Psoas muscle (tissue), 8 donors: ENCODE data around the gene PRSS27. TPM values are rescaled to one million over a fixed set of nuclear protein-coding genes. Genes with fewer than 3 reads are reported as not detected.
"Not testable (repeated sequence)": the region's sequence is repeated elsewhere in the genome, so short reads cannot be mapped to it uniquely, and the experiment has no call there.

Experiments used
- ATAC-seq, 4 donors: fragments of 200-7000 bp; cut with Tn5 transposase; one replicate each; pipeline ENCODE4 v1.9.1; 2020; ENCODE audit warnings: moderate library complexity in 3 of 4, mild to moderate bottlenecking in 2 of 4
- DNase-seq, 2 donors: peaks; one replicate each; pipeline ENCODE4 v3.0.0-alpha.2; 2020
- H3K27ac ChIP-seq: fragments of 200-600 bp; one replicate; pipeline ENCODE4 v1.8.0; 2022
- H3K27me3 ChIP-seq, 3 donors: fragments of 200-600 bp in 1 of 3; one replicate each; pipeline versions ENCODE4 v1.6.1 to v1.8.0; 2013 to 2022; ENCODE audit warnings: low read length in 2 of 3, mild to moderate bottlenecking in 2 of 3, moderate library complexity in 1 of 3; ENCODE audit not compliant: insufficient read depth in 3 of 3
- H3K36me3 ChIP-seq, 2 donors: fragments of 200-600 bp in 1 of 2; one replicate each; pipeline versions ENCODE4 v1.6.1 to v1.8.0; 2013 to 2022; ENCODE audit warnings: low read depth in 1 of 2, mild to moderate bottlenecking in 1 of 2, moderate library complexity in 1 of 2; ENCODE audit not compliant: insufficient read depth in 1 of 2
- H3K4me1 ChIP-seq: fragments of 200-600 bp; one replicate; pipeline ENCODE4 v1.8.0; 2022
- H3K4me3 ChIP-seq: fragments of 200-600 bp; one replicate; pipeline ENCODE4 v1.8.0; 2022; ENCODE audit warnings: mild to moderate bottlenecking
- H3K9me3 ChIP-seq: fragments of 200-600 bp; one replicate; pipeline ENCODE4 v1.8.0; 2022
- CTCF ChIP-seq: fragments of 200-600 bp; IDR thresholded peaks from one replicate; pipeline ENCODE4 v1.8.0; 2022; ENCODE audit warnings: antibody characterized with exemption
- WGBS, 3 donors: extraction: QIAGEN DNeasy Blood & Tissue Kit; methylation state at CpG; one replicate each; pipeline versions ENCODE4 v1.1.6 to v1.1.7; 2013; 5-methylcytosine and 5-hydroxymethylcytosine counted together
- intact Hi-C, 2 donors: fragments of 100-400 bp; cut with DNase I; formaldehyde crosslinking; loops; one replicate each; pipeline versions ENCODE4 v1.11.0 to v1.14.2; 2022
- polyA plus RNA-seq, 3 donors: library from polyadenylated mRNA; stranded (reverse); fragments of 200-250 nt; gene quantifications; one replicate each; pipeline ENCODE4 v1.2.3, GENCODE V29; 2013
- total RNA-seq, 4 donors: library from RNA; stranded (reverse); fragmentation: NEBNext Ultra II Directional in 2 of 4; extraction: Animal tissue kit (Norgen Biotek cat#: 25700) in 2 of 4; gene quantifications; one replicate each; pipeline versions ENCODE4 v1.2.1 to v1.2.4, GENCODE V29; 2021 to 2023
- donor health status: healthy with polysubstance abuse.
- donor health status: DM: no; HTN: no; CAD: no; lungs with moderate emphysema.
- donor health status: Bipolar disorder and iron deficiency.
- donor health status: healthy.
- donor health status: DM: yes; HTN: yes; CAD: no.
- donor health status: DM: no; HTN: no; CAD: no.
- donor health status: DM: no; HTN: no; CAD: no.
- donor health status: DM: yes; HTN: yes; CAD: no.

PRSS27 gene
- total and polyA plus RNA-seq, 7 donors, result 0.07 to 0.34 (median 0.20) TPM; not detected in 2

DNA sequence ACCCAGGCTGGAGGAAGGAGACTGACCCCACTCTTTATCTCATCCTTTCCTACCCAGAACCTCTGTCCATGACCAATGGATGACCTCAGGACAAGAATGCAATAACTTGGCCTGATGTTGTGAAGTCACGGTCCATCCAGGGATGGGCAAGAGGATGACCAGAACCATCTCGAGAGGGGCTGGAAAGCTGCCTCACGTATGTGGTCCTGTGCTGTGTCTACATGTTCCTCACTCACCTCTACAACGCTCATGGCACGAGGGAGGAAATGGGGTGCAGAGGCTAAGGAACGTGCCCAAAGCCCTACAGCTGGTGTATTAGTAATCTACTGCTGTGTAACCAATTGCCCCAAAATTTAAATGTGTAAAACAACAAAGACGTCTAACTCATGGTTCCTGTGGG is 45.0 kb downstream of the PRSS27 start:
- Histone ChIP-seq H3K9me3 (no peaks in the 10 kb centered on the region), H3K4me1 (peaks cover 26% of the 10 kb centered on the region), H3K4me3 (no peak overlapping the region), H3K27me3 (no peaks in the 10 kb centered on the region), H3K27ac (no peak overlapping the region), H3K36me3 (peaks cover 0 to 5% of the 10 kb centered on the region in 2 donors)
- ATAC-seq, result no peak
- intact Hi-C loops, result loop anchor here in 1 of 2 donors (10.0 kb wide), 1 partner anchor 190 kb away; no protein-coding TSS in a partner anchor
- no peak for TF ChIP-seq CTCF
- DNase-seq, result no peak
- 67 to 76% (median 72%) methylated on average over 7 of the region's 7 CpGs for WGBS, 3 donors

DNA sequence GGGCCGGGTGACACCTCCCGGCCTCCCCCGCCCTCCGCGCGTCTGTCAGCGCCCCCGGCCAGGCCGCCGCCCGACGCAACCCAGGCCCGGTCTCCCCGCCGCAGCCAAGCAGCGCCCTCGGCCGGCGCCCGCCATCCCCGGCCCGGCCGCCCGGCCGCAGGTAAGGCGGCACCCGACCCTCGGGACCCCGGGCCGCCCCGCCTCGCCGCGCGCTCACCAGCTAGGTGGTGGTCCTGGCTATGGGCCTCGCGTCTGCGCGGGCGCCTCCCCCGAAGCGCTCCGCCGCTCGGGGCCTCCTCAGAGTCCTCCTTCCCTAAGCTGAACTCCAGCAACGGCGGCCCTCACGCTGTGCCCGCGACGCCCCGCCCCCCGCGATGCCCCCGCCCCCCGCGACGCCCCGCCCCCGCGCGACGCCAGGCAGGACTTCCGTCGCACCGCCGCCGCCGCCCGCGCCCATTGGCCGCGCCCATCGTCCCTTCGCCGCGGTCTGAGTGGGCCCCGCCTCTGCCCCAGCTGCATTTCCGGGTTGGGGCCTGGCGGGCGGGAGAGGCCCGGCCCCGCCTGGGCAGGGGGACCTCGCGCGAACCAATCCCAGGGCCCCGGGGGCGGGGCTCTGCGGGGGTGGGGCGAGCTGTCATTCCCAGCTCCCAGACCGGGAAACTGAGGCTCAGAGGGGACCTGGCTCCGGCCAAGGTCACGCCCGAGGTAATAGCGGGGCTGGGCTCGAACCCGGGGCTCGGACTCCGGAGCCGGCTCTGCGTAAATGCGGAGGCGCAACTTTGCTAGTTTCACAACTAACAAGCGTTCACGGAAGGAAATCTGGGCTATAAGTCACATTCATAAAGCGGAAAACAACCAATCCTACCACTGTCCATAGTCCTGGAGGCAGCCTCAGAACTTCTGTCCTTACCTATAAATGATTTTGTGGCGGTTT is 46.7 kb downstream of the PRSS27 start:
- H3K27me3 ChIP-seq, result no peaks in the 10 kb centered on the region
- ATAC-seq, result peak; percentile 91 to 94 (median 92)
- H3K4me1 ChIP-seq, result peaks cover 33% of the 10 kb centered on the region
- TF ChIP-seq CTCF, result no peak
- intact Hi-C loops, result loop anchor here in 1 of 2 donors (10.0 kb wide), 1 partner anchor 191 kb away; no protein-coding TSS in a partner anchor
- DNase-seq, result peak; percentile 96 to 98
- WGBS, 3 donors, result 0 to 1% (median 1%) methylated on average over 41 to 107 of the region's 107 CpGs
- peak overlapping the region; percentile 90 for H3K27ac ChIP-seq
- no peaks in the 10 kb centered on the region for H3K9me3 ChIP-seq
- H3K36me3 ChIP-seq, result peaks cover 0 to 19% of the 10 kb centered on the region in 2 donors
- peak overlapping the region; percentile 92 for H3K4me3 ChIP-seq

DNA sequence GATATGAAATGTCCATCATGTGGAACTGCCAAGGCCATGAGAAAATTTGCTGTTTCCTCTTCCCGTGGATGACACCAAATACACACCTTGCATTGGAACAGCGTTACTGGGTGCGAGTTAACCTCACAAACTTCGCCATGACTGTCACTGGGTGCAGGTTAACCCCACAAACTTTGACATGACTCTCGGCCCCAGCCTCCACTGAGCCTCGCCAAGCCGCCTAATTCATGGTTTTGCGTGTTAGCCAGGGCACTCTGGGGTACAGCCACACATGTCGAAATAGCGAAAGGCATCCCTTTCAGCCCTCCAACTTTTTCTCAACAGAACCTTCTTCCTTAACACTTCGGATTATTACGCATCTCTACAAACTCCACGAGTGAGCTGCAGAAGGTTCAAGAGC is 48.3 kb downstream of the PRSS27 start:
- WGBS, 3 donors, result 84 to 90% (median 88%) methylated on average over 13 of the region's 13 CpGs
- no peak overlapping the region for H3K27ac ChIP-seq
- ATAC-seq, result no peak

GRCh38 chr16:2671193-2671592 is 48.8 kb downstream of the PRSS27 start:
- intact Hi-C loops, result loop anchor here in 1 of 2 donors (10.0 kb wide), 1 partner anchor 194 kb away; no protein-coding TSS in a partner anchor
- H3K27ac ChIP-seq, DNase-seq, H3K9me3 ChIP-seq, ATAC-seq, H3K4me3 ChIP-seq, H3K27me3 ChIP-seq: not testable (repeated sequence)
- Histone ChIP-seq H3K36me3 (peaks cover 0 to 29% of the 10 kb centered on the region in 2 donors), H3K4me1 (peaks cover 31% of the 10 kb centered on the region)
- TF ChIP-seq CTCF, result peak; percentile 14
- 62 to 76% (median 68%) methylated on average over 10 of the region's 10 CpGs for WGBS, 3 donors

More for the DNA sequence above, 48.3 kb downstream of the PRSS27 start:
- no peak for DNase-seq
- TF ChIP-seq CTCF, result no peak
- no peaks in the 10 kb centered on the region for H3K9me3 ChIP-seq
- intact Hi-C loops, result loop anchor here in 1 of 2 donors (10.0 kb wide), 1 partner anchor 193 kb away; no protein-coding TSS in a partner anchor
- peak overlapping the region; percentile 92 for H3K4me3 ChIP-seq
- H3K27me3 ChIP-seq, result no peaks in the 10 kb centered on the region
- peaks cover 31% of the 10 kb centered on the region for H3K4me1 ChIP-seq
- peaks cover 0 to 28% of the 10 kb centered on the region in 2 donors for H3K36me3 ChIP-seq
